ENCODE results near the gene PNLIPRP2.

DNA sequence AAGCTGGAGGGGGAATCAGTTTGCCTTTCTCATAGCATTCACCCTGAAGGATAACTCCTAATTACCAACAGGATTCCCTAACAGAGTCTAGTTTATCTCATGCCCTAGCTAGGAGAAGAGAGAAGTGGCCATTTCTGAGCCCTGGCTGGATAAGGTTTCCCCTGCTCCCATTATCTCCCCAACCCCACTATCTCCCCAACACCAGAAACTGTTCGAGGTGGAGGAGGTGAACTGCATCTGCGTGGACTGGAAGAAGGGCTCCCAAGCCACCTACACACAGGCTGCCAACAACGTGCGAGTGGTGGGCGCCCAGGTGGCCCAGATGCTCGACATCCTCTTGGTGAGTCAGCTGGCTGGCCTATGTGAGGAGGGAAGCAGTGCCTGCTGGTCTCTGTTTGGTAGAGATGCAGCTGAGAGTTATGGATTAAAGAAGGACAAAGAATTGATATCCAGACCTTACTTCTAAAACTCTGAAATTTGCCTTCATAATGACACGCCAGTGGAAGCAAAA lies 26.2 kb upstream of the PNLIPRP2 start:
- TF ChIP-seq, protein P1, sequence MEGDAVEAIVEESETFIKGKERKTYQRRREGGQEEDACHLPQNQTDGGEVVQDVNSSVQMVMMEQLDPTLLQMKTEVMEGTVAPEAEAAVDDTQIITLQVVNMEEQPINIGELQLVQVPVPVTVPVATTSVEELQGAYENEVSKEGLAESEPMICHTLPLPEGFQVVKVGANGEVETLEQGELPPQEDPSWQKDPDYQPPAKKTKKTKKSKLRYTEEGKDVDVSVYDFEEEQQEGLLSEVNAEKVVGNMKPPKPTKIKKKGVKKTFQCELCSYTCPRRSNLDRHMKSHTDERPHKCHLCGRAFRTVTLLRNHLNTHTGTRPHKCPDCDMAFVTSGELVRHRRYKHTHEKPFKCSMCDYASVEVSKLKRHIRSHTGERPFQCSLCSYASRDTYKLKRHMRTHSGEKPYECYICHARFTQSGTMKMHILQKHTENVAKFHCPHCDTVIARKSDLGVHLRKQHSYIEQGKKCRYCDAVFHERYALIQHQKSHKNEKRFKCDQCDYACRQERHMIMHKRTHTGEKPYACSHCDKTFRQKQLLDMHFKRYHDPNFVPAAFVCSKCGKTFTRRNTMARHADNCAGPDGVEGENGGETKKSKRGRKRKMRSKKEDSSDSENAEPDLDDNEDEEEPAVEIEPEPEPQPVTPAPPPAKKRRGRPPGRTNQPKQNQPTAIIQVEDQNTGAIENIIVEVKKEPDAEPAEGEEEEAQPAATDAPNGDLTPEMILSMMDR (IDR thresholded peaks at IDR 0.05): no peak
- no peak for TF ChIP-seq EZH2 (IDR thresholded peaks at IDR 0.05)
- no peak for TF ChIP-seq EZH2phosphoT487 (IDR thresholded peaks at IDR 0.05)
